SK-N-SH treated with all-trans-retinoic acid at 6 μM for 48 hours (cell line): ENCODE results near the gene HPGD.

ENCODE experiments used
- ATAC-seq: fragments of 200-7000 bp; cut with Tn5 transposase; 3 replicates; pipeline ENCODE4 v1.9.1; 2020; ENCODE audit warnings: mild to moderate bottlenecking, moderate library complexity
- ARNTL ChIP-seq: fragments of 450-650 bp; formaldehyde crosslinking; IDR thresholded peaks from 2 replicates; pipeline ENCODE4 v1.5.0; 2020; ENCODE audit warnings: low read depth, mild to moderate bottlenecking, moderate library complexity, borderline replicate concordance
- CSDC2 ChIP-seq: fragments of 250-450 bp; sonication (Bioruptor Pico); IDR thresholded peaks from 2 replicates; pipeline ENCODE4 v1.5.0; 2020; ENCODE audit warnings: mild to moderate bottlenecking, moderate library complexity
- ESRRG ChIP-seq: fragments of 250-450 bp; sonication (Bioruptor Pico); IDR thresholded peaks from 2 replicates; pipeline ENCODE4 v1.6.1; 2021; ENCODE audit warnings: mild to moderate bottlenecking
- GLIS3 ChIP-seq: fragments of 250-450 bp; sonication (Bioruptor Pico); IDR thresholded peaks from 2 replicates; pipeline ENCODE4 v1.5.0; 2020; ENCODE audit warnings: mild to moderate bottlenecking, moderate library complexity
- ISL1 ChIP-seq: fragments of 250-450 bp; sonication (Bioruptor Pico); IDR thresholded peaks from 2 replicates; pipeline ENCODE4 v2.1.2; 2022; ENCODE audit warnings: mild to moderate bottlenecking, moderate library complexity
- OSR1 ChIP-seq: fragments of 250-450 bp; sonication (Bioruptor Pico); IDR thresholded peaks from 2 replicates; pipeline ENCODE4 v1.8.0; 2022; ENCODE audit warnings: moderate library complexity, mild to moderate bottlenecking, inconsistent platforms
- PPARA ChIP-seq: fragments of 250-450 bp; sonication (Bioruptor Pico); IDR thresholded peaks from 2 replicates; pipeline ENCODE4 v1.5.0; 2020; ENCODE audit warnings: mild to moderate bottlenecking, borderline replicate concordance
- RARB ChIP-seq: fragments of 250-450 bp; sonication (Bioruptor Pico); IDR thresholded peaks from 2 replicates; pipeline ENCODE4 v1.8.0; 2021; ENCODE audit warnings: mild to moderate bottlenecking, moderate library complexity
- SNAI2 ChIP-seq: fragments of 250-450 bp; sonication (Bioruptor Pico); IDR thresholded peaks from 2 replicates; pipeline ENCODE4 v1.5.0; 2020; ENCODE audit warnings: mild to moderate bottlenecking, moderate library complexity
- TCF4 ChIP-seq: fragments of 250-450 bp; sonication (Bioruptor Pico); IDR thresholded peaks from 2 replicates; pipeline ENCODE4 v1.8.0; 2021; ENCODE audit warnings: mild to moderate bottlenecking, moderate library complexity, borderline replicate concordance
- TOX ChIP-seq: fragments of 250-450 bp; sonication (Bioruptor Pico); IDR thresholded peaks from 2 replicates; pipeline ENCODE4 v1.8.0; 2021; ENCODE audit warnings: mild to moderate bottlenecking, moderate library complexity, borderline replicate concordance
- ZC3H10 ChIP-seq: fragments of 250-450 bp; sonication (Bioruptor Pico); IDR thresholded peaks from 2 replicates; pipeline ENCODE4 v1.5.1; 2021; ENCODE audit warnings: mild to moderate bottlenecking, moderate library complexity
- ZFP3 ChIP-seq: fragments of 250-450 bp; sonication (Bioruptor Pico); IDR thresholded peaks from 2 replicates; pipeline ENCODE4 v1.5.0; 2020; ENCODE audit warnings: mild to moderate bottlenecking, moderate library complexity
- ZFP30 ChIP-seq: fragments of 450-650 bp; formaldehyde crosslinking; IDR thresholded peaks from 2 replicates; pipeline ENCODE4 v1.5.0; 2022; ENCODE audit warnings: mild to moderate bottlenecking, moderate library complexity
- ZNF565 ChIP-seq: fragments of 450-650 bp; formaldehyde crosslinking; conservative IDR thresholded peaks from 2 replicates; pipeline ENCODE4 v1.5.0; 2020; ENCODE audit warnings: low read depth, mild to moderate bottlenecking, moderate library complexity
- ZNF70 ChIP-seq: fragments of 450-650 bp; formaldehyde crosslinking; IDR thresholded peaks from 2 replicates; pipeline ENCODE4 v1.5.0; 2020; ENCODE audit warnings: mild to moderate bottlenecking, moderate library complexity
- ZNF8 ChIP-seq: fragments of 450-650 bp; formaldehyde crosslinking; IDR thresholded peaks from 2 replicates; pipeline ENCODE4 v1.5.0; 2020; ENCODE audit warnings: mild to moderate bottlenecking, moderate library complexity
- TF ChIP-seq, protein P1 (sequence below): fragments of 250-450 bp; sonication (Bioruptor Pico); IDR thresholded peaks from 2 replicates; pipeline ENCODE4 v1.5.1; 2021; ENCODE audit warnings: mild to moderate bottlenecking, moderate library complexity
- TF ChIP-seq, protein P2 (sequence below): fragments of 250-450 bp; sonication (Bioruptor Pico); IDR thresholded peaks from 2 replicates; pipeline ENCODE4 v1.5.0; 2020; ENCODE audit warnings: mild to moderate bottlenecking, moderate library complexity
- TF ChIP-seq, protein P3 (sequence below): fragments of 250-450 bp; sonication (Bioruptor Pico); IDR thresholded peaks from 2 replicates; pipeline ENCODE4 v1.5.1; 2020; ENCODE audit warnings: low read depth, mild to moderate bottlenecking, moderate library complexity
- TF ChIP-seq, protein P4 (sequence below): fragments of 250-450 bp; sonication (Bioruptor Pico); IDR thresholded peaks from 2 replicates; pipeline ENCODE4 v1.8.0; 2020; ENCODE audit warnings: mild to moderate bottlenecking, moderate library complexity, borderline replicate concordance

Gene HPGD

DNA sequence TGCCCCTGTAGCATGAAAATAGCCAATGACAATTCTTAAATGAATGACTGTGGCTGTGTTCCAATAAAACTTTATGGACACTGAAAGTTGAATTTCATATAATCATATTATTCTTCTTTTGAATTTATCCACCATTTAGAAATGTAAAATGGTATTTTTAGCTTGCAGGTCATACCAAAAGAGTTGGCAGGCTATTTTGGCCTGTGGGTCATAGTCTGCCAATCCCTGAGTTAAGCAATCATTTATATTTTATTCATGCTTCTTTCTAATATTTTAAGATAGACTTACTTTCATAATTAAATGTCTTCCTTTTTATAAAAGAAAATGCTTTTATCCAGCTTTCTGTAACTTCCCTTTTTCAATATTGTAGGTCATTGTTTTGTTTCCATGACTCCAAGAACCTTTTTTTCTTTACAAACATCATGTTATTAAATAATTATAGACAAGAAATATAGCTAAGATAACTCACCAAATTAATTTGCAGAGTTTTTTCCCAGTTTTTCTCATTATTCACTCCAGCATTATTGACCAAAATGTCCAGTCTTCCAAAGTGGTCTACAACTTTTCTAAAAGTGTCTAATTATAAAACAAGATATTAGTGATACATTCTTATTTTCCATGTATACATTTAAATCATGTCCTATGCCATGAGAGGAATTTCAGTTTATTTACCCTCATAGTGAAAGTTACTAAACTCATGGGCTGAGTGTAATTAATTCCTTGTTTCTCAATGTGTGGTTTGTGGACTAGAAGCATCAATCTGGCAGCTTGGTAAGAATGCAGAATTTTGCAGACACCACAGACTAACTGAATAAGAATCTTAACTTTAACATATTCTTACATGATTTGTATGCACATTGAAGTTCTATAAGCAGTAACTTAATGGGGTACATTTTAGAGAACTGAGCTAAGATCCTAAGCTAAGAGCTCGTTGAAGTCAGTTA lies 4.5 kb downstream of the HPGD start:
- ATAC-seq = no peak
- TF ChIP-seq ZFP30 (no peak), ZC3H10 (CRISPR knock-in tag) (no peak)

DNA sequence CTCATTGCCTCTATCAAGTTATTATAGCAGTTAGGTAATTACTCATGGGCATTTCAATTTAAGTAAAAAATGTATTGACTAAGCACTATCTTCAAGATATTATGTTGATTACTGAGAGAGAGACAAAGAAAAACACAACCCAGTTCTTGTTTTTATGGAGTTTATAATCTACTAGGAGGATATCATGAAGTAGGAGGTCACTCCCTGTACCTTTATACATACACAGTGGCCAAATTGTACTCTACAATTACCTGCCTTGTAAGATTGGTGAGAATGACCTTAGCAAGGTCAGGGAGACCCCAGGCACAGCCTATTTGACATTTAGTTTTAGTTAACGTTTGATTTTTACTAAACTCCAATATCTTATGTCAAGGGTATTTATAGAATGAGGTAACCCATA lies 5.5 kb downstream of the HPGD start:
- TF ChIP-seq ZFP30 (no peak), ZNF8 (CRISPR knock-in tag) (no peak), OSR1 (CRISPR knock-in tag) (no peak), ZFP3 (CRISPR knock-in tag) (no peak), ZNF70 (CRISPR knock-in tag) (no peak), ZNF565 (CRISPR knock-in tag) (no peak), RARB (CRISPR knock-in tag) (no peak)
- ATAC-seq = no peak

DNA sequence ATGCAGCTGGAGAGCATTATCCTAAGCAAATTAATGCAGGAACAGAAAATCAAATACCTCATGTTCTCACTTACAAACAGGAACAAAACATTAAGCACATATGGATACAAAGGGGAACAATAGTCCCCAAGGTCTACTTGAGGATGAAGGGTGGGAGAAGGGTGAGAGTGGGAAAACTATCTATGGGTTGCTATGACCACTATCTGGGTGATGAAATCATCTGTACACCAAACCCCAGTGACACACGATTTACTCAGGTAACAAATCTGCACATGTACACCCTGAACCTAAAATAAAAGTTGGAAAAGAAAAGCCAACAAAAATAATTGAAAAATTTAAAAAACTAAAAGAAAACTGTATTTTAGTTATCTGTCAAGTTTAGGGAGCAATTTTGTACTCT lies 5.9 kb downstream of the HPGD start:
- ATAC-seq = no peak
- TF ChIP-seq, protein P1, sequence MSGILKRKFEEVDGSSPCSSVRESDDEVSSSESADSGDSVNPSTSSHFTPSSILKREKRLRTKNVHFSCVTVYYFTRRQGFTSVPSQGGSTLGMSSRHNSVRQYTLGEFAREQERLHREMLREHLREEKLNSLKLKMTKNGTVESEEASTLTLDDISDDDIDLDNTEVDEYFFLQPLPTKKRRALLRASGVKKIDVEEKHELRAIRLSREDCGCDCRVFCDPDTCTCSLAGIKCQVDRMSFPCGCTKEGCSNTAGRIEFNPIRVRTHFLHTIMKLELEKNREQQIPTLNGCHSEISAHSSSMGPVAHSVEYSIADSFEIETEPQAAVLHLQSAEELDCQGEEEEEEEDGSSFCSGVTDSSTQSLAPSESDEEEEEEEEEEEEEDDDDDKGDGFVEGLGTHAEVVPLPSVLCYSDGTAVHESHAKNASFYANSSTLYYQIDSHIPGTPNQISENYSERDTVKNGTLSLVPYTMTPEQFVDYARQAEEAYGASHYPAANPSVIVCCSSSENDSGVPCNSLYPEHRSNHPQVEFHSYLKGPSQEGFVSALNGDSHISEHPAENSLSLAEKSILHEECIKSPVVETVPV (CRISPR knock-in tag) = no peak
- no peak for TF ChIP-seq SNAI2
- TF ChIP-seq, protein P2, sequence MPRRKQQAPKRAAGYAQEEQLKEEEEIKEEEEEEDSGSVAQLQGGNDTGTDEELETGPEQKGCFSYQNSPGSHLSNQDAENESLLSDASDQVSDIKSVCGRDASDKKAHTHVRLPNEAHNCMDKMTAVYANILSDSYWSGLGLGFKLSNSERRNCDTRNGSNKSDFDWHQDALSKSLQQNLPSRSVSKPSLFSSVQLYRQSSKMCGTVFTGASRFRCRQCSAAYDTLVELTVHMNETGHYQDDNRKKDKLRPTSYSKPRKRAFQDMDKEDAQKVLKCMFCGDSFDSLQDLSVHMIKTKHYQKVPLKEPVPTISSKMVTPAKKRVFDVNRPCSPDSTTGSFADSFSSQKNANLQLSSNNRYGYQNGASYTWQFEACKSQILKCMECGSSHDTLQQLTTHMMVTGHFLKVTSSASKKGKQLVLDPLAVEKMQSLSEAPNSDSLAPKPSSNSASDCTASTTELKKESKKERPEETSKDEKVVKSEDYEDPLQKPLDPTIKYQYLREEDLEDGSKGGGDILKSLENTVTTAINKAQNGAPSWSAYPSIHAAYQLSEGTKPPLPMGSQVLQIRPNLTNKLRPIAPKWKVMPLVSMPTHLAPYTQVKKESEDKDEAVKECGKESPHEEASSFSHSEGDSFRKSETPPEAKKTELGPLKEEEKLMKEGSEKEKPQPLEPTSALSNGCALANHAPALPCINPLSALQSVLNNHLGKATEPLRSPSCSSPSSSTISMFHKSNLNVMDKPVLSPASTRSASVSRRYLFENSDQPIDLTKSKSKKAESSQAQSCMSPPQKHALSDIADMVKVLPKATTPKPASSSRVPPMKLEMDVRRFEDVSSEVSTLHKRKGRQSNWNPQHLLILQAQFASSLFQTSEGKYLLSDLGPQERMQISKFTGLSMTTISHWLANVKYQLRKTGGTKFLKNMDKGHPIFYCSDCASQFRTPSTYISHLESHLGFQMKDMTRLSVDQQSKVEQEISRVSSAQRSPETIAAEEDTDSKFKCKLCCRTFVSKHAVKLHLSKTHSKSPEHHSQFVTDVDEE = no peak
- TF ChIP-seq, protein P3, sequence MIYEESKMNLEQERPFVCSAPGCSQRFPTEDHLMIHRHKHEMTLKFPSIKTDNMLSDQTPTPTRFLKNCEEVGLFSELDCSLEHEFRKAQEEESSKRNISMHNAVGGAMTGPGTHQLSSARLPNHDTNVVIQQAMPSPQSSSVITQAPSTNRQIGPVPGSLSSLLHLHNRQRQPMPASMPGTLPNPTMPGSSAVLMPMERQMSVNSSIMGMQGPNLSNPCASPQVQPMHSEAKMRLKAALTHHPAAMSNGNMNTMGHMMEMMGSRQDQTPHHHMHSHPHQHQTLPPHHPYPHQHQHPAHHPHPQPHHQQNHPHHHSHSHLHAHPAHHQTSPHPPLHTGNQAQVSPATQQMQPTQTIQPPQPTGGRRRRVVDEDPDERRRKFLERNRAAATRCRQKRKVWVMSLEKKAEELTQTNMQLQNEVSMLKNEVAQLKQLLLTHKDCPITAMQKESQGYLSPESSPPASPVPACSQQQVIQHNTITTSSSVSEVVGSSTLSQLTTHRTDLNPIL = no peak
- TF ChIP-seq ZNF8 (CRISPR knock-in tag) = no peak
- no peak for TF ChIP-seq ZFP3 (CRISPR knock-in tag)
- TF ChIP-seq RARB (CRISPR knock-in tag) = no peak
- TF ChIP-seq PPARA (CRISPR knock-in tag) = no peak
- TF ChIP-seq TOX (CRISPR knock-in tag) = no peak
- TF ChIP-seq ZNF70 (CRISPR knock-in tag) = no peak
- no peak for TF ChIP-seq ZNF565 (CRISPR knock-in tag)
- TF ChIP-seq GLIS3 (CRISPR knock-in tag) = no peak
- TF ChIP-seq TCF4 = no peak
- TF ChIP-seq, protein P4, sequence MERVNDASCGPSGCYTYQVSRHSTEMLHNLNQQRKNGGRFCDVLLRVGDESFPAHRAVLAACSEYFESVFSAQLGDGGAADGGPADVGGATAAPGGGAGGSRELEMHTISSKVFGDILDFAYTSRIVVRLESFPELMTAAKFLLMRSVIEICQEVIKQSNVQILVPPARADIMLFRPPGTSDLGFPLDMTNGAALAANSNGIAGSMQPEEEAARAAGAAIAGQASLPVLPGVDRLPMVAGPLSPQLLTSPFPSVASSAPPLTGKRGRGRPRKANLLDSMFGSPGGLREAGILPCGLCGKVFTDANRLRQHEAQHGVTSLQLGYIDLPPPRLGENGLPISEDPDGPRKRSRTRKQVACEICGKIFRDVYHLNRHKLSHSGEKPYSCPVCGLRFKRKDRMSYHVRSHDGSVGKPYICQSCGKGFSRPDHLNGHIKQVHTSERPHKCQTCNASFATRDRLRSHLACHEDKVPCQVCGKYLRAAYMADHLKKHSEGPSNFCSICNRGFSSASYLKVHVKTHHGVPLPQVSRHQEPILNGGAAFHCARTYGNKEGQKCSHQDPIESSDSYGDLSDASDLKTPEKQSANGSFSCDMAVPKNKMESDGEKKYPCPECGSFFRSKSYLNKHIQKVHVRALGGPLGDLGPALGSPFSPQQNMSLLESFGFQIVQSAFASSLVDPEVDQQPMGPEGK (CRISPR knock-in tag) = no peak
- no peak for TF ChIP-seq CSDC2 (CRISPR knock-in tag)
- TF ChIP-seq OSR1 (CRISPR knock-in tag) = no peak

DNA sequence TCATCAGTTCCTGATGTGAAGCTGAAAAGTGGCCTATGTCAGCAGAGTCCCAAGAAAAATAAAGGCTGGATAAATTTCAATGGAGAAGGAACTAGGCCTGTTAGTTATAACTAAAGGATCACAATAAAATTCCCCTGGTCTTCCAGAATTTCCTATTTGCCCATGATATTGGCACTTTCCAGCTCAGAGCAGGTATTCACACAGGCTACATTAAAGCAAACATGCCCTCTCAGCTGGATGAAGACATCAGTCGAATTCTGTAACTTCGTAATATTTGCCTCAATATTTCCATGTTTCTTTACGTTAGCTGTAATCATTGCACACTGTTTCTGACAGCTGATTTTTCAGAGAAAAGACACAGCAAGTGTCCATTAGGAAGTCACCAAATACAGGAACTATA lies 9.5 kb downstream of the HPGD start:
- no peak for ATAC-seq
- TF ChIP-seq ESRRG (no peak), OSR1 (CRISPR knock-in tag) (no peak), SNAI2 (no peak), ISL1 (no peak), ZNF70 (CRISPR knock-in tag) (no peak), ARNTL (CRISPR knock-in tag) (no peak), ZFP30 (no peak), ZC3H10 (CRISPR knock-in tag) (no peak), GLIS3 (CRISPR knock-in tag) (no peak)
- TF ChIP-seq, protein P1 (CRISPR knock-in tag) = no peak
